Activated T-cell treated with anti-CD3 and anti-CD28 coated beads, Interleukin-2, amount 50 U/mL, for 72 hours (primary cell): Measurements from ENCODE around the gene RPTOR. TPM values are rescaled to one million over a fixed set of nuclear protein-coding genes. Genes with fewer than 3 reads are reported as not detected.
"Not testable (repeated sequence)": the region's sequence is repeated elsewhere in the genome, so short reads cannot be mapped to it uniquely, and the experiment has no call there.

ENCODE experiments used
- ATAC-seq, 2 donors: fragments of 150-1000 bp; cut with Tn5 transposase; replicated peaks in 1 of 2; 2 replicates each; pipeline ENCODE4 v1.10.0; 2021; ENCODE audit warnings: moderate library complexity in 2 of 2, mild to moderate bottlenecking in 1 of 2
- DNase-seq, 2 donors: peaks; one replicate each; pipeline ENCODE4 v3.0.0; 2021 to 2022; ENCODE audit warnings: mixed read lengths in 1 of 2
- H3K27ac Mint-ChIP-seq: one replicate; pipeline ENCODE4 v1.8.0; 2022; ENCODE audit warnings: mild to moderate bottlenecking, moderate library complexity, mixed read lengths
- H3K27me3 Mint-ChIP-seq: one replicate; pipeline ENCODE4 v1.8.0; 2022; ENCODE audit warnings: low read depth, mixed read lengths
- H3K36me3 Mint-ChIP-seq, 2 donors: one replicate each; pipeline ENCODE4 v1.8.0; 2022; ENCODE audit warnings: mixed read lengths in 2 of 2, mild to moderate bottlenecking in 1 of 2; ENCODE audit not compliant: insufficient read depth in 2 of 2
- H3K4me1 Mint-ChIP-seq: one replicate; pipeline ENCODE4 v1.8.0; 2022; ENCODE audit warnings: low read depth, mixed read lengths
- H3K4me3 Mint-ChIP-seq, 2 donors: one replicate each; pipeline ENCODE4 v1.8.0; 2022; ENCODE audit warnings: mild to moderate bottlenecking in 2 of 2, mixed read lengths in 2 of 2, moderate library complexity in 2 of 2
- H3K9me3 Mint-ChIP-seq, 2 donors: one replicate each; pipeline ENCODE4 v1.8.0; 2022; ENCODE audit warnings: mixed read lengths in 2 of 2
- total RNA-seq, 2 donors: library from RNA; stranded (reverse); gene quantifications; one replicate each; pipeline ENCODE4 v1.2.3, GENCODE V29; 2022

RPTOR gene
- total RNA-seq, 2 donors from 2014 or later = 50.8 to 62.0 TPM

GRCh38 chr17:80790981-80791742, 246.5 kb downstream of the RPTOR start:
- peaks cover 10 to 30% of the 10 kb centered on the region in 2 donors for H3K36me3 Mint-ChIP-seq
- H3K9me3 Mint-ChIP-seq = peaks cover 2 to 7% of the 10 kb centered on the region in 2 donors
- H3K4me3 Mint-ChIP-seq = peak overlapping the region; percentile 83 to 93
- DNase-seq (no peak), ATAC-seq (peak; percentile 30 to 60)
- peaks cover 80% of the 10 kb centered on the region for H3K4me1 Mint-ChIP-seq
- peak overlapping the region; percentile 99 for H3K27ac Mint-ChIP-seq
- no peaks in the 10 kb centered on the region for H3K27me3 Mint-ChIP-seq

DNA sequence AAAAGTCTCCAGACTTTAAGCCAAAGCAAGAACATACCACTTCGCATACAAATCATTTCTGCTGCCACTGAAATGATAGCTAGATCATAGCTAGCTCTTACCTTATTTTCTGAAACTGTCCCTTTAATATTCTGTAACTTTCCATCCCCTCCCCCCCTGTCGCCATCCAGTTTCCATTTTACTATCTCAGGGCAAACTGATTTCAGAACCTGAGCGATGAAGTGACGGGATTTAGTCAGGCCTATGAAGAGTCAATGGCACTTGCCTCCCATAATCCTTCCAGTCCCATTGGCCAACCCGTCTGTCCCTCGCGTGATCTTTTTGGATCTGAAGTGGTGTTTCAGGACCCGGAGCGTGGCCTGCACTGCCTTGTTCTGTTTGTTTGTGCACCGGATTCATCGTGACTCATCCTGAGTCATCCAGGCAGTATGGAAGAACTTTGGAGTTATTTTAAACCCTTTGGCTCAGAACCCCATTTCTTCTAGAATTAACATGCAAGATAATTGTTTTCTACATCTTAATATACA, 247.2 kb downstream of the RPTOR start:
- Mint-ChIP-seq H3K4me3 (peak overlapping the region; percentile 83 to 93), H3K36me3 (peaks cover 10 to 36% of the 10 kb centered on the region in 2 donors), H3K9me3 (peaks cover 2 to 7% of the 10 kb centered on the region in 2 donors), H3K27ac (peak overlapping the region; percentile 99), H3K4me1 (peaks cover 84% of the 10 kb centered on the region), H3K27me3 (no peaks in the 10 kb centered on the region)
- peak; percentile 68 to 75 for ATAC-seq
- DNase-seq = peak; percentile 62 to 66

GRCh38 chr17:80792373-80792781, 247.7 kb downstream of the RPTOR start:
- Mint-ChIP-seq H3K4me3 (peak overlapping the region; percentile 19 to 29), H3K27ac (peak overlapping the region; percentile 99), H3K4me1 (peaks cover 79% of the 10 kb centered on the region), H3K27me3 (no peaks in the 10 kb centered on the region), H3K9me3 (peaks cover 2 to 7% of the 10 kb centered on the region in 2 donors), H3K36me3 (peaks cover 10 to 32% of the 10 kb centered on the region in 2 donors)
- no peak for ATAC-seq
- DNase-seq = no peak

DNA sequence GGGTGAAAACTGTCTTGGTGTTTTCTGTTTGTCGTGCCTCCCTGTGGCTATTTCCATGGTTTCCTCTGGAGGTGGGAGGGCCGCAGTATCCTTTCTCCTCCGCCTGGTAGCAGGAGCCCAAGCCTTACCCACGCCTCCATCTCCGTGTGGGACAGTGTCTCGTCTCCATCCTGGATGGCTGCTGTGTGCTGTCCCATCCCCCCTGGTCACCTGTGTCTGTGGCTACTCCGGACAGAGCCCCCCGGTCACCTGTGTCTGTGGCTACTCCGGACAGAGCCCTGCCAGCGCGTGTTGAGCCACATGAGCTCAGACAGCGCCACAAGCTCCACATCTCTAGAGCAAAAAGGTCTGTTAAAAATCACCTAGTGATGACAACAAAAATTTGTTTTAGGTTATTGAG, 248.8 kb downstream of the RPTOR start:
- peak overlapping the region; percentile 39 to 42 for H3K4me3 Mint-ChIP-seq

DNA sequence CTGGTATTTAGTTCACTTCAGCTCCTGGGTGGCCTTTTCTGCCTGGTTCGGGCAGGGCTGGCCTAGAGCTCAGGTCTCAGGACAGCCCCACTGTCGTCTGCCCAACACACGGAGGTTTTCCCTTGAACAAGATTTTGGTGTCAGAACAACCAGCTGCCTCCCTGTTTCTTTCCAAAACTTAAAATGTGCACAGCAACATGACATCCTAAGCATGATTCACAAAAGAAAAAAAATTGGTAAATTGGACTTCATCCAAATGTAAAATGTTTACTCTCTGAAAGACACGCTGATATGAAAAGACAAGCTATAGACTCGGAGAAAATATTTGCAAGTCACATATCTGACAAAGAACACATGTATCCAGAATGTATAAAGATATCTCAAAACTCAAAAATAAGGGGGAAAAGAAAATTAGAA, 249.2 kb downstream of the RPTOR start:
- ATAC-seq (no peak), DNase-seq (no peak)
- Mint-ChIP-seq H3K4me1 (peaks cover 70% of the 10 kb centered on the region), H3K4me3 (no peak overlapping the region), H3K27me3 (no peaks in the 10 kb centered on the region), H3K36me3 (peaks cover 2 to 23% of the 10 kb centered on the region in 2 donors), H3K9me3 (no peaks in the 10 kb centered on the region), H3K27ac (peak overlapping the region; percentile 76)

More for the DNA sequence above, 248.8 kb downstream of the RPTOR start:
- Mint-ChIP-seq H3K27me3 (no peaks in the 10 kb centered on the region), H3K27ac (peak overlapping the region; percentile 76), H3K36me3 (peaks cover 3 to 25% of the 10 kb centered on the region in 2 donors), H3K4me1 (peaks cover 75% of the 10 kb centered on the region), H3K9me3 (peaks cover under 1 to 2% of the 10 kb centered on the region in 2 donors)
- DNase-seq (no peak), ATAC-seq (no peak)

- Mint-ChIP-seq H3K27ac (peak overlapping the region; percentile 76), H3K4me1 (peaks cover 64% of the 10 kb centered on the region), H3K36me3 (peaks cover 2 to 23% of the 10 kb centered on the region in 2 donors), H3K4me3 (no peak overlapping the region), H3K9me3 (no peaks in the 10 kb centered on the region), H3K27me3 (no peaks in the 10 kb centered on the region)
- no peak for ATAC-seq
- no peak for DNase-seq
Measured at GRCh38 chr17:80794281-80795089, 249.8 kb downstream of the RPTOR start.

- Mint-ChIP-seq H3K4me3 (no peak overlapping the region), H3K27ac (peak overlapping the region; percentile 36), H3K9me3 (no peaks in the 10 kb centered on the region), H3K27me3 (no peaks in the 10 kb centered on the region), H3K36me3 (peaks cover 2 to 23% of the 10 kb centered on the region in 2 donors), H3K4me1 (peaks cover 58% of the 10 kb centered on the region)
- DNase-seq = no peak
- ATAC-seq = no peak
Measured at GRCh38 chr17:80795090-80795580, 250.5 kb downstream of the RPTOR start.

GRCh38 chr17:80795754-80796153, 251.1 kb downstream of the RPTOR start:
- Mint-ChIP-seq H3K27ac (peak overlapping the region; percentile 55), H3K27me3 (no peaks in the 10 kb centered on the region), H3K9me3 (no peaks in the 10 kb centered on the region), H3K4me1 (peaks cover 52% of the 10 kb centered on the region), H3K4me3 (no peak overlapping the region), H3K36me3 (peaks cover 2 to 23% of the 10 kb centered on the region in 2 donors)
- DNase-seq (no peak), ATAC-seq (no peak)

GRCh38 chr17:80796430-80796861, 251.8 kb downstream of the RPTOR start:
- H3K27me3 Mint-ChIP-seq = no peaks in the 10 kb centered on the region
- H3K9me3 Mint-ChIP-seq = no peaks in the 10 kb centered on the region
- peaks cover 2 to 23% of the 10 kb centered on the region in 2 donors for H3K36me3 Mint-ChIP-seq
- ATAC-seq (peak; percentile 64 to 79), DNase-seq (no peak)
- H3K4me1 Mint-ChIP-seq = peaks cover 45% of the 10 kb centered on the region
- peak overlapping the region; percentile 55 for H3K27ac Mint-ChIP-seq
- no peak overlapping the region for H3K4me3 Mint-ChIP-seq

GRCh38 chr17:80797222-80797621, 252.6 kb downstream of the RPTOR start:
- ATAC-seq, DNase-seq, H3K27ac Mint-ChIP-seq, H3K9me3 Mint-ChIP-seq, H3K4me3 Mint-ChIP-seq, H3K27me3 Mint-ChIP-seq: not testable (repeated sequence)
- Mint-ChIP-seq H3K36me3 (peaks cover 2 to 23% of the 10 kb centered on the region in 2 donors), H3K4me1 (peaks cover 37% of the 10 kb centered on the region)

- no peaks in the 10 kb centered on the region for H3K27me3 Mint-ChIP-seq
- H3K4me3 Mint-ChIP-seq = no peak overlapping the region
- peaks cover 29% of the 10 kb centered on the region for H3K4me1 Mint-ChIP-seq
- H3K27ac Mint-ChIP-seq = no peak overlapping the region
- ATAC-seq = no peak
- peaks cover 2 to 23% of the 10 kb centered on the region in 2 donors for H3K36me3 Mint-ChIP-seq
- no peaks in the 10 kb centered on the region for H3K9me3 Mint-ChIP-seq
- DNase-seq = no peak
Measured at GRCh38 chr17:80797741-80798594, 253.3 kb downstream of the RPTOR start.
